SK-N-SH (cell line): ENCODE data around the gene UNC79. TPM values are rescaled to one million over a fixed set of nuclear protein-coding genes. Genes with fewer than 3 reads are reported as not detected.

Source experiments
- CTCF ChIA-PET: fragments of 300-600, 350-600 bp; formaldehyde crosslinking; extraction: SDS; loops from one replicate; lab custom pipeline; 2021; lab: Yijun Ruan, JAX
- POLR2A ChIA-PET: fragments of 350-600 bp; sonication (Branson Sonifier 250); formaldehyde crosslinking; extraction: SDS; loops from one replicate; lab custom pipeline; 2020; ENCODE audit warnings: antibody characterized with exemption, inconsistent platforms; lab: Yijun Ruan, JAX
- DNase-seq: peaks from one replicate; pipeline ENCODE4 v3.0.0; 2012
- H2AFZ ChIP-seq: fragments of 200-600 bp; sonication (generic); 2 replicates; pipeline ENCODE4 v1.8.1; 2016; ENCODE audit warnings: antibody characterized with exemption, mild to moderate bottlenecking, low read depth
- H3F3A ChIP-seq: fragments of 200-600 bp; sonication (generic); replicated peaks from 2 replicates; pipeline ENCODE3; 2016; ENCODE audit warnings: antibody characterized with exemption, mild to moderate bottlenecking; ENCODE audit not compliant: insufficient read depth
- H3K27ac ChIP-seq, 2 experiments: fragments of 200-500 bp in 1 of 2; fragments of 200-600 bp in 1 of 2; sonication (Bioruptor generic) in 1 of 2; sonication (generic), shearing (Covaris generic) in 1 of 2; 2 replicates each; pipeline versions ENCODE4 v1.5.1 to v1.6.1; 2014 to 2016; ENCODE audit warnings: low read depth in 2 of 2, inconsistent platforms in 1 of 2, low read length in 1 of 2, mild to moderate bottlenecking in 1 of 2, mixed read lengths in 1 of 2
- H3K27me3 ChIP-seq: fragments of 200-600 bp; sonication (generic), shearing (Covaris generic); 2 replicates; pipeline ENCODE4 v1.6.1; 2016; ENCODE audit warnings: mixed run types; ENCODE audit not compliant: insufficient read depth
- H3K36me3 ChIP-seq, 2 experiments: fragments of 200-500 bp in 1 of 2; fragments of 200-600 bp in 1 of 2; sonication (Bioruptor generic) in 1 of 2; sonication (generic) in 1 of 2; replicated peaks in 1 of 2; 2 replicates each; pipeline versions ENCODE3 to v1.5.1; 2014 to 2016; ENCODE audit warnings: low read length in 1 of 2, mild to moderate bottlenecking in 1 of 2; ENCODE audit not compliant: insufficient read depth in 2 of 2, control insufficient read depth in 1 of 2
- H3K4me1 ChIP-seq, 2 experiments: fragments of 200-500 bp in 1 of 2; fragments of 200-600 bp in 1 of 2; sonication (Bioruptor generic) in 1 of 2; sonication (generic), shearing (Covaris generic) in 1 of 2; 2 replicates each; pipeline versions ENCODE4 v1.5.1 to v1.6.1; 2014 to 2016; ENCODE audit warnings: low read depth in 1 of 2, low read length in 1 of 2, mixed run types in 1 of 2; ENCODE audit not compliant: insufficient read depth in 2 of 2, control insufficient read depth in 1 of 2
- H3K4me2 ChIP-seq: fragments of 200-600 bp; sonication (generic), shearing (Covaris generic); 2 replicates; pipeline ENCODE4 v1.6.1; 2017; ENCODE audit warnings: mixed run types
- H3K4me3 ChIP-seq, 2 experiments: fragments of 200-500 bp in 1 of 2; fragments of 200-600 bp in 1 of 2; sonication (Bioruptor generic) in 1 of 2; sonication (generic), shearing (Covaris generic) in 1 of 2; 2 replicates each; pipeline versions ENCODE4 v1.5.1 to v1.8.1; 2014 to 2016; ENCODE audit warnings: low read depth in 2 of 2, inconsistent platforms in 1 of 2, low read length in 1 of 2, mild to moderate bottlenecking in 1 of 2, mixed read lengths in 1 of 2, moderate library complexity in 1 of 2
- H3K79me2 ChIP-seq: fragments of 200-600 bp; sonication (generic); 2 replicates; pipeline ENCODE4 v1.8.1; 2017; ENCODE audit warnings: mild to moderate bottlenecking; ENCODE audit not compliant: insufficient read depth
- H3K9ac ChIP-seq: fragments of 200-600 bp; sonication (generic); 2 replicates; pipeline ENCODE4 v1.6.1; 2017; ENCODE audit warnings: mixed run types
- H3K9me2 ChIP-seq: fragments of 200-600 bp; sonication (generic); 2 replicates; pipeline ENCODE4 v1.6.1; 2017; ENCODE audit warnings: mixed run types
- H3K9me3 ChIP-seq: fragments of 200-600 bp; sonication (generic); 2 replicates; pipeline ENCODE4 v1.6.1; 2017; ENCODE audit warnings: mixed run types, mild to moderate bottlenecking, moderate library complexity
- H4K20me1 ChIP-seq: fragments of 200-600 bp; sonication (generic); 2 replicates; pipeline ENCODE4 v1.6.1; 2017; ENCODE audit warnings: mild to moderate bottlenecking, mixed run types; ENCODE audit not compliant: insufficient read depth
- CHD2 ChIP-seq: fragments of 150-350 bp; IDR thresholded peaks from 2 replicates; pipeline ENCODE4 v1.6.1; 2018; ENCODE audit warnings: low read length; ENCODE audit not compliant: partially characterized antibody
- ELF1 ChIP-seq: IDR thresholded peaks from 2 replicates; pipeline ENCODE4 v1.4.0; 2012
- EP300 ChIP-seq, 2 experiments: IDR thresholded peaks; 2 replicates each; pipeline versions ENCODE4 v1.4.0 to v1.6.1; 2012; ENCODE audit warnings: borderline replicate concordance in 1 of 2, low read depth in 1 of 2, low read length in 1 of 2
- FOSL2 ChIP-seq: IDR thresholded peaks from 2 replicates; pipeline ENCODE4 v1.4.0; 2012; ENCODE audit warnings: low read depth, mild to moderate bottlenecking, moderate library complexity, borderline replicate concordance
- GABPA ChIP-seq: IDR thresholded peaks from 2 replicates; pipeline ENCODE4 v1.4.0; 2012; ENCODE audit warnings: low read depth, mild to moderate bottlenecking
- IRF3 ChIP-seq: fragments of 150-350 bp; IDR thresholded peaks from 2 replicates; pipeline ENCODE4 v1.6.1; 2016; ENCODE audit warnings: mild to moderate bottlenecking, low read depth, low read length
- MEF2A ChIP-seq: IDR thresholded peaks from 2 replicates; pipeline ENCODE4 v1.4.0; 2012; ENCODE audit warnings: low read depth, borderline replicate concordance
- NRF1 ChIP-seq: IDR thresholded peaks from 2 replicates; pipeline ENCODE4 v1.6.1; 2012; ENCODE audit warnings: low read depth, mild to moderate bottlenecking, low read length
- RXRA ChIP-seq: IDR thresholded peaks from 2 replicates; pipeline ENCODE4 v1.4.0; 2012; ENCODE audit warnings: low read depth, mild to moderate bottlenecking, borderline replicate concordance
- SMC3 ChIP-seq: IDR thresholded peaks from 2 replicates; pipeline ENCODE4 v1.6.1; 2012; ENCODE audit warnings: low read depth, low read length, improper control_type of control experiment
- ZBTB33 ChIP-seq: IDR thresholded peaks from 2 replicates; pipeline ENCODE4 v1.4.0; 2012; ENCODE audit warnings: low read depth, borderline replicate concordance
- WGBS: methylation state at CpG from one replicate; pipeline ENCODE4 v1.1.6; 2017; ENCODE audit warnings: low lambda C conversion rate; 5-methylcytosine and 5-hydroxymethylcytosine counted together
- polyA plus RNA-seq, 3 experiments: library from polyadenylated mRNA; depleted of rRNA; stranded (reverse); fragments of >200 nt; gene quantifications; 2 replicates each; pipeline ENCODE4 v1.2.3, GENCODE V29; 2012
- TF ChIP-seq, protein P1 (sequence below): fragments of 200-600 bp; sonication (generic); IDR thresholded peaks from 2 replicates; pipeline ENCODE4 v1.6.1; 2017; ENCODE audit warnings: antibody characterized with exemption, mild to moderate bottlenecking, moderate library complexity
- TF ChIP-seq, protein P2 (sequence below): IDR thresholded peaks from 2 replicates; pipeline ENCODE4 v1.4.0; 2012; ENCODE audit warnings: low read depth
- TF ChIP-seq, protein P3 (sequence below): fragments of 150-350 bp; IDR thresholded peaks from 2 replicates; pipeline ENCODE4 v1.6.1; 2017; ENCODE audit warnings: antibody characterized with exemption, low read length, low read depth, borderline replicate concordance

The UNC79 gene
- polyA plus RNA-seq, 1 of the 3 experiments (the other 2 are of a cell fraction): 0.10 TPM

GRCh38 chr14:93727039-93727740 lies 296.5 kb downstream of the UNC79 start:
- Histone ChIP-seq H3K27ac (no peak overlapping the region), H3K9me2 (no peaks in the 10 kb centered on the region), H3F3A (no peaks in the 10 kb centered on the region), H2AFZ (no peak overlapping the region), H3K79me2 (no peaks in the 10 kb centered on the region), H3K36me3 (no peaks in the 10 kb centered on the region), H3K4me1 (peaks cover 0 to 2% of the 10 kb centered on the region in 2 experiments; a peak in 1 of 4 replicates), H3K9me3 (no peaks in the 10 kb centered on the region), H3K4me2 (no peak overlapping the region), H3K9ac (no peak overlapping the region)
- CTCF ChIA-PET: interaction anchor here (1.2 kb wide), 1 partner anchor 8 kb away, joined by 3 read pairs; no protein-coding TSS in a partner anchor
- no peak for DNase-seq
- TF ChIP-seq, protein P1, sequence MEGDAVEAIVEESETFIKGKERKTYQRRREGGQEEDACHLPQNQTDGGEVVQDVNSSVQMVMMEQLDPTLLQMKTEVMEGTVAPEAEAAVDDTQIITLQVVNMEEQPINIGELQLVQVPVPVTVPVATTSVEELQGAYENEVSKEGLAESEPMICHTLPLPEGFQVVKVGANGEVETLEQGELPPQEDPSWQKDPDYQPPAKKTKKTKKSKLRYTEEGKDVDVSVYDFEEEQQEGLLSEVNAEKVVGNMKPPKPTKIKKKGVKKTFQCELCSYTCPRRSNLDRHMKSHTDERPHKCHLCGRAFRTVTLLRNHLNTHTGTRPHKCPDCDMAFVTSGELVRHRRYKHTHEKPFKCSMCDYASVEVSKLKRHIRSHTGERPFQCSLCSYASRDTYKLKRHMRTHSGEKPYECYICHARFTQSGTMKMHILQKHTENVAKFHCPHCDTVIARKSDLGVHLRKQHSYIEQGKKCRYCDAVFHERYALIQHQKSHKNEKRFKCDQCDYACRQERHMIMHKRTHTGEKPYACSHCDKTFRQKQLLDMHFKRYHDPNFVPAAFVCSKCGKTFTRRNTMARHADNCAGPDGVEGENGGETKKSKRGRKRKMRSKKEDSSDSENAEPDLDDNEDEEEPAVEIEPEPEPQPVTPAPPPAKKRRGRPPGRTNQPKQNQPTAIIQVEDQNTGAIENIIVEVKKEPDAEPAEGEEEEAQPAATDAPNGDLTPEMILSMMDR: no peak
- no peak for TF ChIP-seq GABPA
- TF ChIP-seq, all 33 proteins: peak for 0
- Histone ChIP-seq H3K4me3 (no peak overlapping the region), H4K20me1 (no peaks in the 10 kb centered on the region), H3K27me3 (no peaks in the 10 kb centered on the region)
- 57% methylated on average over 9 of the region's 23 CpGs for WGBS
- POLR2A ChIA-PET: no interaction called here

DNA sequence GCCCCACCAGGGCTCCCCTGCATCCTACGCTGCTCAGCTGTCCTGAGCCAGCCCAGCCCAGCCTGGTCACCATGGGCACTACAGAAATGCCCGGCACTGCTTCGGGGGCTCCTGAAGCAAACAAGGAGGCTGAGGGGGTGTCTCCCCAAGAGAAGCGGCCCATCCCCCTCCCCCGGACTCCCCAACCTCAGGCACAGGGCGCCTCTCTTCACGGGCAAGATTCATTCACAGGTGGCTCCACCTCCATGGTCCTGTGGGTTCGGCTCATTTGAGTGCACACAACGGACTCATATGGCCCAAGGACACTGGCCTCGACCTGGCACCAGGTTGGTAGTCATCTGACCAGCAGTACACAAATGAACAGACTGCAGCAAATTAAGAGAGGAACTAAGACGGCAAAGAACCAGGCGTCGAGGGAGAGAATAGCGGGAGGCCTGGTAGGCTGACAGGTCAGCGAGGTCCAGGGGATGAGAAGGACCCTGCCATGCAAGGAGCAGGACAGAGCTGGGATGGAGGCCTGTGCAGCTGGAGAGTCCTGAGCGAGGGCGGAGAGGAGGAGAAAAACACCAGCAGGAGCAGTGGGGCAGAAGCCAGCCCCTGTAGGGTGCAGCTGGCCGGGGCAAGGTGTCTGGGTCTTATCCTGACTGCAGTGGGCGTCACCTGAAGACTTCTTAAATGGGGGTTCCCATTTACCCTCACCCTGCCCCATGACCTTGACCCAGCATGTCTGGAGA lies 297.3 kb downstream of the UNC79 start:
- Histone ChIP-seq H3K79me2 (no peaks in the 10 kb centered on the region), H3K9ac (no peak overlapping the region), H3K4me1 (peaks cover 0 to 11% of the 10 kb centered on the region in 2 experiments; a peak in 1 of 4 replicates), H3K9me2 (no peaks in the 10 kb centered on the region), H4K20me1 (no peaks in the 10 kb centered on the region), H3K4me2 (no peak overlapping the region), H3K9me3 (no peaks in the 10 kb centered on the region), H3F3A (no peaks in the 10 kb centered on the region), H3K27me3 (no peaks in the 10 kb centered on the region), H3K4me3 (no peak overlapping the region), H3K36me3 (no peaks in the 10 kb centered on the region), H2AFZ (no peak overlapping the region), H3K27ac (no peak overlapping the region)
- 54% methylated on average over 16 of the region's 19 CpGs for WGBS
- POLR2A ChIA-PET: no interaction called here
- CTCF ChIA-PET: interaction anchor here (1.2 kb wide), 1 partner anchor 9 kb away, joined by 3 read pairs; no protein-coding TSS in a partner anchor
- DNase-seq: no peak
- TF ChIP-seq GABPA: no peak
- TF ChIP-seq ZBTB33: no peak
- TF ChIP-seq IRF3: no peak
- no peak for TF ChIP-seq ELF1
- TF ChIP-seq, protein P2, sequence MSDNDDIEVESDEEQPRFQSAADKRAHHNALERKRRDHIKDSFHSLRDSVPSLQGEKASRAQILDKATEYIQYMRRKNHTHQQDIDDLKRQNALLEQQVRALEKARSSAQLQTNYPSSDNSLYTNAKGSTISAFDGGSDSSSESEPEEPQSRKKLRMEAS: no peak
- TF ChIP-seq EP300 (IDR thresholded peaks at IDR 0.05; ENCODE audit: borderline replicate concordance in 1 of 2, low read depth in 1 of 2, low read length in 1 of 2): no peak
- TF ChIP-seq NRF1: no peak
- TF ChIP-seq FOSL2: no peak
- TF ChIP-seq, protein P3, sequence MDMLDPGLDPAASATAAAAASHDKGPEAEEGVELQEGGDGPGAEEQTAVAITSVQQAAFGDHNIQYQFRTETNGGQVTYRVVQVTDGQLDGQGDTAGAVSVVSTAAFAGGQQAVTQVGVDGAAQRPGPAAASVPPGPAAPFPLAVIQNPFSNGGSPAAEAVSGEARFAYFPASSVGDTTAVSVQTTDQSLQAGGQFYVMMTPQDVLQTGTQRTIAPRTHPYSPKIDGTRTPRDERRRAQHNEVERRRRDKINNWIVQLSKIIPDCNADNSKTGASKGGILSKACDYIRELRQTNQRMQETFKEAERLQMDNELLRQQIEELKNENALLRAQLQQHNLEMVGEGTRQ: no peak
- no peak for TF ChIP-seq CHD2
- TF ChIP-seq SMC3: no peak
- no peak for TF ChIP-seq MEF2A
- no peak for TF ChIP-seq RXRA
